ENCODE results near the gene PPM1K.
A peak's percentile ranks its signal among the peaks of the same experiment; 100 is the strongest.

Gene PPM1K

DNA sequence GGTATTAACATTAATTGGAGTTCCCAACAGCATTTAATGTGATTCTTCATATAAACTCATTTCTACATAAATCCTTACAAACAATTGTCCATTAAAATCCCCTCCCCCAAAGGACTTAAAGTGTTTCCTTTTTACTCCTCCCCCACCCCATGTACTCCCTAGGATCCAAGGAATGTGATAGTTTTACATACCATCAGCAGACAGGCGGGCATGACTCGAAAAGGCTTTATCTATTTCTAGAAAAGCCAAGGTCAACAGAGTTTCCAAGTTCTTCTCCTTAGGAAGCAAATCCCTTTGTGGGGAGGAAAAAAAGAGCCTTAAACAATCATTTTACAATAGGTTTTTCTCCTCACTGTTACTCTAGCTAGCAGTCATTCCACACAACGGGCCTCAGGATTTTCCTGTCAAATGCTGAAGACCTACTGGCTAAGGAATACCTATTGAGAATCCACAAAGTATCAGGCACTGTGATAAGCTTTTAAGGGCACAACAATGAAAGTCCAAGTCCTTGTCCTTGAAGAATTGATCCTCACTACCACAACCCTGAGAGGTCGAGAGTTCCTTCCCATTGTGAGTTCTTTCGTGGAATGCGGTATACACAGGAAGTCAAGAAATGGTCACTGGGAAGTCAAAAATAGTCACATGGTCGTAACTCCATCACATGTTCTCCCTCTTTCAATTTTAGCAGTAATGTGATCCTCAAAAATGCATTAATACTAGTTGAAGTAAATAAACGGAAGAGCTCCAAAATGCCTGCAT lies 7.2 kb downstream of the PPM1K start:
- DNase-seq = no peak

DNA sequence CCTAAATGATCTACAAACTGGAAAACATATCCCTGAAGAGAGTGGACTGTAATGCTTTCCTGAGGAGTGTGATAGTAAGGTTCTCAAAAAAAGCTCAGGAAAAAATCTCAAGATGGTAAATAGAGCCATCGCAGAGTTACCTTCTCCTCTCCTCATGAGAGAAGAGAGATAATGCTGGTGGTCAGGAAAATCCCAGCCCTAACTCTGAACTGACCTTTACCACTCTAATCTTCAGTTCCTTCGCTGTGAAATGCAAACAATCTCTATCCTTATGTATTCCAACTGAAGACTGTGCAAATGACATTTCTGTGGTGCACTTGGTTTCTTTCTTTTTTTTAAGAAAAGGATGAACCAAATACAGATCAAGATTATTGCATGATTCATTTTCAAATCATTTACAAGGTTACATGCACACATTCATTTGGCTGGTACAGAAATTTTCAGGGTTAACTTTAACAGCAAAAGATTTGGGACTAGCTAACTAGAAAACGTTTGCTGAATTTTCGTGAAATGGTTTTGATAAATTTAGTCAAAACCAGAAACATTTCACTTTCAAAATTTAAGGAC lies 8.3 kb downstream of the PPM1K start:
- no peak for DNase-seq

DNA sequence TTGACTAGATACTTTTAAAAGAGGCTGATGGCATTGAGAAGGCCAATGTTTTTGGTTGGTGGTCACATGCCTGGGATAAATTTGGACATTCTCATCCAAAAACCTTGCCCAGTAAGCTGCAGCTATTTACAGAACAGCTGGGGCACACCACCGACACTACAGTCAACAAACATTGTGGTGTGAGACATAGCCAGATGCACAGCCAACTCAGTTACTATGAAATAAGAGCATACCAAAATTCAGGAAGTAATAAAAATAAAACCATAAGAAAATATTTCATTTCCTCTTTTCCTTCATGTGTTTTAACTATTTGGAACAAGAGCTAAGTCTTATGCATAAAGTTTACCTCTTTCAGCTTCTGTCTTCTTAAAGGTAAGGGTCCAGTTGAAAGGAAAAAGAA lies 8.8 kb downstream of the PPM1K start:
- no peak for DNase-seq

DNA sequence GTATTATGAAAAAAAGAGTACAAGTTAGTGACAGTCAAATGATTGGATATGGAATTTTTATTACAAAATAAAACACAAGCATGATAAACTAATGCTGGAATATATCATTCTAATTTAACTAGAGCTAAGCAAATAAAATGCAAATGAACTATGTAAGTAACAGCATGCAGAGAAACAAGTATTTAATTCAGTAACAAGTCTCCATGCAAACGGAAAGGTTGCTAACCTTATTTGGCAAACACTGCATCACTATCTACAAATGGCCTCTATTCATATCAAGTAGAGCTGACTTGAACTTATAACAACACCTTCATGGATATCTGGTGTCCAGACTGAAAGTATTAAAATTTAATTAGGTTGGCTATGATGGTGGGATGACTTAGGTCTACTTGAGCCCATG lies 15.4 kb downstream of the PPM1K start:
- DNase-seq = no peak

DNA sequence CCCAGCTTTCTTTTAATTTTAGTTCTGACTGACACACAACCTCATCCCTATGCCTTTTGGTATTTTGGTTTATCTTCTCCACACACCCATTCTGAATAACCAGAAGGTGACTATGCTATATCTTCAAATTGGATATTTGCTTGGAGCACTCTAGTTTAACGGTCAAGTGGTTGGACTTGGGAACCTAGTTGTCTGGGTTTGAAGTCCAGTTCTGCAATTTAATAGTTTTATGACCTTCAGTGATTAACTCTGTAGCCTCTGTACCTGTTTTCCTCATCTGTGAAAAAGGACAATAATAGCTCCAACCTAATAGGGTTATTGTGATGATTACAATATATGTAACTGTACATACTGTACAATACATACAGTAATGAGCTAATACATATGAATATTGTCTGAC lies 20.0 kb downstream of the PPM1K start:
- no peak for DNase-seq

DNA sequence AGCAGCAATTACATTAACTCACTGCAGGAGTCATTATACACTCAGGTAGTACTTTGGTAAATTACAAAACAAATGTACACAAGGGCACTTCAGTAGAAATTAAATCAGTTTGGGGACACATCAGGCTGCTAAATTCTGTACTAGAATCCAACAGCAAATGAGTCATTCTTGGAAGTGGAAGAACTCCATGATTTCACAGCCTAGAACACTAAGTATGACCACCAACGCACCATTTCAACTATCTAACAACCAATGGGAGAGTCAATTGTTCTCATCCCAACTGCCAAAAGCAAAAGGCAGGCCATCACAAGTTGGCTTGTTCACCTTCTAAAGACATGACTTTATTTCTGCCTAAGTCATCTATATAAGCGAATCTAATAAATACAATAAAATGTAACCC lies 26.6 kb downstream of the PPM1K start:
- no peak for DNase-seq

DNA sequence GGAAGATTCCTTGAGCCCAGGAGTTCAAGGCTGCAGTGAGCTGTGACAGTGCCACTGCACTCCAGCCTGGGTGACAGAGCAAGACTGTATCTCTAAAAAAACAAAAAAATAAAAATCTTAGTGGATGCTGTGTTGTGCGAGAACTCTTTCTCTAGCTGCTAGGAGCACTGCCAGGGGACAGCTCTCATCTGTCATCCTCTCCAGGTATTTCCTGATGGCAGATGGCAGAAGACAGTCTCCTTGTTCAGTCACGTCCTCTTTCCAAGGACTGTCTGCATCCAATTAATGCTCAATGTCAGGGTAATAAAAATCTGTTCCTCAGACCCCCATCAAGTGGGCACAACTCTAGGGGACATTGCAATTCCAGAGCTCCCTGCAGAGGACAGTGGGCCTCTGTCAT lies 29.2 kb downstream of the PPM1K start:
- no peak for DNase-seq

DNA sequence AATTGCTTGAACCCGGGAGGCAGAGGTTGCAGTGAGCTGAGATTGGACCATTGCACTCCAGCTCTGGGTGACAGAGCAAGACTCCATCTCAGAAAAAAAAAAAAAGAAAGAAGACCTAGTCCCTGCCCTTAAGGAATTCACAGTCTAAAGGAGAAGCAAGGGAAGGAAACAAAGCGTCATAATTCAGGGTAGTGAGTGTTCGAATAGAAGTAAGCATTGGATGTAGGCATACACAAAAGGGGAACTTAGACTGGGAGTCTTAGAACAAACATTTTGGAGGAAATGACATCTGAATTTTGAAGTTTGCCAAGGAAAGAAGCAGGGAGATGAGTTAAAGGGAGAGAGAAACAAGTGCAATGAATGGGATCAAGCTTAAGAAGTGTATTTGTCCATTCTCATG lies 32.4 kb downstream of the PPM1K start:
- no peak for DNase-seq

DNA sequence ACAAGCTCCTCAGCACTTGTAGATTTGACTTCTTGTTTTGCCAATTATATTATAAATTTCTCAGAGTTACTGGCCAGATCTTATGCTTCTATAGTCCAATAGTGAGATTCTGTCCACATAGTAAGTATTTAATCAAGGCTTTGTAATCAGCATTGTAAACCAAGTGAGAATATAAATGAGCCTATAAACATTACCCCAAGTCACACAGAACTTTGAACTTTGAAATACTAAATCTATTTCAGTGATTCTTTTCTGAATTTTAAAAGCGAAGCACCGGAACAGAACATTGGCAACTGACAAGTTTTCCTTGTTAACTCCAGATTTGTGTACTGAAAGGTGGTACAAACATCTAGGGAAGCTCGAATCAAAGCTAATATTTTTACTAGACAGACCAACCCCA lies 37.2 kb downstream of the PPM1K start:
- no peak for DNase-seq

DNA sequence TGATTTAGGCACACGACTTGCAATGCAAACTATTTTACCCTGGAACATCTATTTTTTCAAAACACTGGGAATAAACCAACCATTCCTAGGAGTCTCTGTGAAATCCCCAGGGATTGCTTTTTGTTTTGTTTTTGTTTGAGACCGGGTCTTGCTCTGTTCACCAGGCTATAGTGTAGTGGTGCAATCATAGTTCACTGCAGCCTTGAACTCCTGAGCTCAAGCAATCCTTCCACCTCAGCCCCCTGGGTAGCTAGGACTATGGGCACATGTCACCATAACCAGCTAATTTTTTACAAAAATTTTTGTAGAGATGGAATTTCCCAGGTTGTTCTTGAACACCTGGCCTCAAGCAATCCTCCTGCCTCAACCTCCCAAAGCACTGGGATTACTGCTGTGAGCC lies 37.8 kb downstream of the PPM1K start:
- DNase-seq = no peak

DNA sequence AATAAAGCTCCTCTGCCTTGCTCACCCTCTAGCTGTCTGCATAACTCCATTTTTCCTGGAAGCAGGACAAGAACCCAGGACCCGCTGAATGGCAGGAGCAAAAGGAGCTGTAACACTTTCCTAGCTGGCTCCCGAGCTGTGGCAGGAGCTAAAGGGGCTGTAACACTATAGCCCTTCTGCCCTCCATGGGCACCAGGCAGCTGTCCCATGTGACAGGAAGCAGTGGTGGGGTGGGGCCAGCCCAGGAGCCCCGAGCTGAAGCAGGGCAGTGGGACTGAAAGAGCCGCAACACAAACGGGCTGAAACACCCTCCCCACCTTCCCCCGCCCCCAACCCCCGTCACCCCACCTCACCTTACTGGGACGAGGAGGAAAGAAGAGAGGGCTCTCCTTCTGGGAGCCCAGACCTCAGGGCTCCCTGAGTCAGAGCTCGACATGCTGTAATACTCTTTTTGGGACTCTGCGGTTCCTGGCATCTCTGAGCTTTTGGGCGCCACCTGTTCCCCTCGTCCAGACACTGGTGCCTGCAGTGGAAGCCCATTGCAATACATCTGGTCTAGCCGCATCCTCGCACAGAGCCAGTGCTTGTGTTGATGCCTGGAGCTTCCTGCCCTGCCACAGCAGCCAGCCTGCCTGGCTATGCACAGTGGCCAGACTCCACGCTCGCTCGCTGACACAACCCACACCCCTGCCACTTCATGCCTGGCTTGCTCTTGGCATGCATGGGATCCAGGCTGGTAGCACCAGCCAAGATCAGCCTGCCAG lies 39.4 kb downstream of the PPM1K start:
- no peak for DNase-seq

DNA sequence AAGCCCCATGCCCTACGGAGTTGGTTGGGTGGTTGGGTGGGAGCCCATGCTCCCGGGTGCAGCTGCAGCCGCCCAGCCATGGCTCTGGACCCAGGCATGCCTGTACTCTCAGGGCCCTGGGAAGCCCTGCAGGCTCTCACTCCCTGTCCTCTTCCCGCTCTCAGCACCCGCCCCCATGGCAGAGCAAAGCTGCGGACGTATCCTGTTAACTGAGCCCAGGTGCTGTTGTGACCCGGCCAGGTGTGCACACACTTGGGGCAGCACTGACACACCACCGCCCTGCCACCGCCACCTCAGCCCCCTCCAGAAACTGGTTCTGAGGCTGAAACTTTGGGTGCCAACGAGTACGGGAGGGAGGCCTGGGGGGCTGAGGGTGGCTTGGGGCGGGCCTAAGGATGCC lies 40.3 kb downstream of the PPM1K start:
- no peak for DNase-seq

DNA sequence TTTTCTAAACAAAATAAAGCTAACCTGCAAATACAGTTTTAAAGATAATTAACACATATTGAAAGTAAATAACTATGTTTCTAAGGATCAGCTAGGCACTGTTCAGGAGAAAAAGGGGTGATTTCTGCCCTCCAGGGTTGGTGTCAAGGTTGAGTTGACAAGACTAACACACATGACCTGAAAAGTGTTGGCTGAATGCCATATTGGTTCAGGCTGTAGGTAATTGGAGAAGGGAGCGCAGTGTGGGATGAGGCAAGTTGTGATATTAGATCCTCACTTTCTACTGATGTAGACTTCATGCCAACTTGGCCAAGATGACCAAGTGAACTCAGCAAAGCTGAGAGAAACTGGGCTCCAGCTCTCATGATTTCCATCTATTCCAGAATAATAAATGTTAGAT lies 42.2 kb downstream of the PPM1K start:
- DNase-seq = no peak

DNA sequence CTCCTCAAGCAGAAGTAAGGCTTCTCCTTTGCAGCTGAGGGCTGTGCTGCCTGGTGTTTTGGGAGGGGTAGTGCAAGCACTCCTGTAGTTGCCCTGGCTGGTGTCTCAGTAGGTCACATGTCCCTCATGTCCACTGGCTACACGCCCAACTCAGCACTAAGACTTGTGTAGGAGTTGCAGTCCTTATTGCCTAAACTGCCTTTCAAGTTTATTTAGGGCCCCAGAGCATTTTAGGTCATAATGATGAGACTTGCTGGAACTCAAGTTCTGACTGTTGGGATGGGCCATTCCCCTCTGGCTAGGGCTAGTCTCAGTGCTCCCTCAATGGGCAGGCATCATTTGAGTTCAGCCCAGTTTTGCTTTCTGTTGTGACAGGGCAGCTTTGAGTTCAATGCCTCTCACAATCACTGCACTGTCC lies 44.1 kb downstream of the PPM1K start:
- DNase-seq = no peak

DNA sequence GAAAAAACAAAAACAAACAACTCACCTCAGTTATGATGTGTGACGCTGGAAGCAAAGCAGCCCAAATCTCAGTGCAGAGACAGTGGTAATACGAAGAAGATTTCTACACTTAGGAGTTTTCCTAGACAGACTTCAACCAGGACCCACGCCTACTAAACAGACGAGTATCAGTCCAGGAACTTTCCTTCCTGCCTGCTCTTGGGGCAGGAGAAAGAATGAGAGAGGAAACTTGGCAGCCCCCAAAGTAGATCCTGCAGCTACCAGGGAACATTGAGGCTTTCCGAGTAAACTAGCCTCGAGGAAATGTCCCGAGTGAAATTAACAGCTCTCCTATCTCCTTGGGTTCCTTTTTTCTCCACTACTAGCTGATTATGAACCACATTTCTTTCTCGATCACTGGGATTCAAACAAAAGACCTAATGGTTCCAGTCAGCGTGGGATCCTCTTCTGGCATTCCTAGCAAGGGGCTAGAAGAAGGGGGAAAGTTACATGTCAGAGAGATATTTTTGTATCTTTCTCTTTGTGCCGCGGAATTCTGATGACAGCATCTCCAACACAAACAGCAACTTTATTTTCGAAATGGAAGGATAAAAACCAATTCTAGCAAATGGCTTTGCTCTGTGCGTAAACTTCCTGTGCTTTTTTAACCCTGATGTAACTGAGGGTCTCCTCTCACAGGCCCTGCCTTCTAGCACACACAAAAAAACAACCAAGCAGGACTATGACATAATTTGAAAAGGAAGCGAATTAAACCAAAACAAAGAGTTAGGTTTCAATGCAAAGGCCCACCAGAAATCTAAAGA lies 53.2 kb downstream of the PPM1K start:
- DNase-seq = no peak

DNA sequence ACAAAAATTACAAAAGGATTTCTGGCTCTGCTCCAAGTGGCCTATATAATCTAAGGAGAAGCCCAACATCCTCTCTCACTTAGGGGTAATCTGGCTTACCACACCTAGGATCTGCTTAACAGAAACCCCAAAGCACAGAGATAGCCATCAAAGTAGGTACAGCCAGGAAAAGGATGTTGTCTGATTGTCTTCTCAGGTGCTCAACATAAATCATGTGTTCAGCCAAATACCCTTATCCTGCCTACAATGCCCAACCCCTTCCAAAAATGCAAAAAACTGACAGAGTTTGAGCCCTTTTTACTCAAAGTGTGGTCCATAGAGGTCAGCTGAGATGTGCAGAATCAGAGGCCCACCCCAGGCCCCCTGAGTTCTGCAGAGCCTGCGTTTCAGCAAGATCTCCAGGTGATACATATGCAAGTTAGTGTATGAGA lies 53.9 kb downstream of the PPM1K start:
- no peak for DNase-seq

DNA sequence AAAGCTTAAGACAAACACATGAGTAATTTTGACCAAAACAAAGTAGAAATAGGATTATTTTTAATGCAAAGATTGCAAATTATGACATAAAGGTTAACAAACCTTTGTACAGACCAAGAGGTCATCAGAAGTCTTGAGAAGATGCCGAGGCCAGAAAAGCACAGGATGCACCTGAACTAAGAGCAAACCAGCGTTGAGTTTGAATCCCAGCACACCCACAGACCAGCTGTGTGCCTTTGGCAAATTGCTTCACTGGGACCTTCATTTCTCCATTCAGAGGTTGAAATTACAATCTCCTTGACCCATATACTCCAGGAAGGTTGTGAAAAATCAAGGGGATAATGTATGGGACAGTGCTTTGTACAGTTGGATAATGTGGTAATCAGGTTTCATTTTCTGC lies 56.6 kb downstream of the PPM1K start:
- DNase-seq = no peak

DNA sequence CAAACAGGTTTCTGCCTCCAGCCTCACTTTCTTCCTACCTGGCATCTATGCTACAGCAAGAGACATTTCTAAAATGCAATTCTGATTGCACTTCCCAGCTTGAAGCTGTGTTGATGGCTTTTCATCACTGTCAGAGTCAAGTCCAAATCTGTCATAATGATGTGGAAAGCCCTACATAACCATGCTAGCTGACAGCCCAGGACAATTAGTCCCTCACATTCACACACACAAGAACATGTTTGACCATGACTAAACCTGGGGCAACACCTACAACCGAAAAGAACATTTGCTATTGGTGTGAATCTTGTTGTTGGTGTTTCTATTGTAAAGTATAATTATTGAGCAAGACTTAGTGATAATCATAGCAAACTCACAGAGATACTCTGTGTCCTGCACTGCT lies 58.2 kb downstream of the PPM1K start:
- DNase-seq = no peak

DNA sequence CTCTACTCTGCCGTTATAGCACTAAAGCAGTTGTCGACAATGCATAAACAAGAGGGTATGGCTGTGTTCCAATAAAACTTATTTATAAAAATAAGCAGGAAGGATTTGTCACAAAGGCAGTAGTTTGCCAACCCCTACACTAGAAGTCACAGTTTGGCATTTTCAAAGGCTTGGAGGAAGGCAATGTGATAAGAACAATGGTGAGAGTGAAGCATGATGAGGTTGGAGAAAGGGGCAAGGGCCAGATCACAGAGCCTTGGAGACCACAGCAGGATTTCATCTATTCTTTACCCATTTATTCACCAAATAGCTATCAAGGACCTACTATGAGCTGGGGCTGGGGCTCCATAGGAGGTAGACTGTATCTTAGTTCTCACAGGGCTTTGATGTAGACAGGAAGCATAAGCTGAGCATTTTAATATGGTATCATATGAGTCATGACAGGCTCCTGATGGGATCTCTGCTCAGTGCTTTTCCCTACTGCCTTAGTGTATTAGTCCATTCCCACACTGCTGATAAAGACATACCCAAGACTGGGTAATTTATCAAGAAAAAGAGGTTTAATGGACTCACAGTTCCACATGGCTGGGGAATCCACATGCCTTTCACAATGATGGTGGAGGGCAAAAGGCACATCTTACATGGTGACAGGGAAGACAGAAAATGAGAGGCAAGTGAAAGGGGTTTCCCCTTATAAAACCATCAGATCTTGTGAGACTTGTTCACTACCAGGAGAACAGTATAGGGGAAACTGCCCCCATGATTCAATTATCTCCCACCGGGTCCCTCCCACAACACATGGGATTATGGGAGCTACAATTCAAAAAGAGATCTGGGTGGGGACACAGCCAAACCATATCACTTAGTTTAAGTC lies 58.9 kb downstream of the PPM1K start:
- no peak for DNase-seq

DNA sequence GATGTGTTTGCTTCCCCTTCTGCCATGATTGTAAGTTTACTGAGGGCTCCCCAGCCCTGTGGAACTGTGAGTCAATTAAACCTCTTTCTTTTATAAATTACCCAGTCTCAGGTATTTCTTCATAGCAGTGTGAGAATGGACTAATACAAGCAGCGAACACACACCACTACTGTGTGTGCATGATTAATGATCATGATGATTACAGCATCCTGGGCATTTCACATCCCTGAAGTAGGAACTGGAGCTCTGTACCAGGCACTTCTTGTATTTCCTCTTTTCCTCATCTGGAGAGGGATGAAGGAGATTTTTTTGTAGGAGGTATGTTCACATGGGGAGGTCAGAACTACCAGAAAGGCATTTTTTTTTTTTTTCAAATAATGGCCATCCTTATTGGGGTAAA lies 60.8 kb downstream of the PPM1K start:
- DNase-seq = no peak

DNA sequence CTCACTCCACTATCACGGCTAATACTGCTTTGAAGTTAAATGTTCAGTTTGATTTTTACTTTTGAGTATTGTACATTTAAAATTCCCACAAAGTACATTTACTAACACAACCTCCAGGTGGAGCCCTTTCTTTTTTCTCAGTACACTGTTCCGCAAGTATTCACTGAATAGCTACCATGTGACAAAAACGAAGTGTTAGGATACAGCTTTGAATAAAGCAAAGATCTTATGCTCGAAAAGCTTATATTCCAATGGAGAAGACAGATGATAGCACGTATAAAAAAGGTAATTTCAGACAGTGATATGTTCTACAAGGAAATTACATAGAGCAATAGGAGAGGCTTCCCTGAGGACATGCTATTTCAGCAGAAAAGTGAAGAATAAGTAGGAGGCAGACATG lies 65.3 kb downstream of the PPM1K start:
- peak; percentile 53 for DNase-seq

DNA sequence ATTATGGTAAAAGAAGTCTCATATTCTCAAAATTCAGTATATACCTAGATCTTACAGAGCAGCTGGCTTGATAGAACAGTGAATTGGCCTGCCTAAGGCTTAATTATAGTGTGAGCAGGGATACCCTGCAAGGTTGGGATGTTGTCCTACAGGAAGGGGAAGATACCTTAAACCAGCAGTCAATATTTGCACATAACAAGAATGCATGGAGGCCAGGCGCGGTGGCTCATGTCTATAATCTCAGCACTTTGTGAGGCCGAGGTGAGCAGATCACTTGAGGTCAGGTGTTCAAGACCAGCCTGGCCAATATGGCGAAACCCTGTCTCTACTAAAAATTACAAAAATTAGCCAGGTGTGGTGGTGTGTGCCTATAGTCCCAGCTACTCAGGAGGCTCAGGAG lies 67.2 kb downstream of the PPM1K start:
- no peak for DNase-seq

All from activated CD4-positive, alpha-beta T cell treated with anti-CD3 and anti-CD28 coated beads, Interleukin-2, amount 50 U/mL, for 16 hours (primary cell).